CD8-positive, alpha-beta memory T cell (primary cell): ENCODE results near the gene CDCA7L. TPM values are rescaled to one million over a fixed set of nuclear protein-coding genes. Genes with fewer than 3 reads are reported as not detected.
"Not testable (repeated sequence)": the region's sequence is repeated elsewhere in the genome, so short reads cannot be mapped to it uniquely, and the experiment has no call there.

ENCODE experiments used
- CTCF ChIA-PET: fragments of 350-600 bp; sonication (Branson Sonifier 250); formaldehyde crosslinking; loops from one replicate; lab custom pipeline; 2021; ENCODE audit warnings: antibody characterized with exemption; lab: Charles Lee
- POLR2A ChIA-PET: fragments of 350-600 bp; sonication (Branson Sonifier 250); formaldehyde crosslinking; loops from one replicate; lab custom pipeline; 2021; ENCODE audit warnings: antibody characterized with exemption; lab: Charles Lee
- DNase-seq, 5 donors: peaks; one replicate each; pipeline versions ENCODE4 v3.0.0 to v3.0.0-alpha.2; 2020 to 2022; ENCODE audit warnings: mixed read lengths in 1 of 5
- H3K27ac ChIP-seq: one replicate; pipeline ENCODE4 v1.7.0; 2013; ENCODE audit warnings: low read depth, mild to moderate bottlenecking, low read length, moderate library complexity
- H3K27me3 ChIP-seq: 2 replicates; pipeline ENCODE4 v1.7.0; 2013; ENCODE audit warnings: low read length, mild to moderate bottlenecking; ENCODE audit not compliant: insufficient read depth, poor library complexity, severe bottlenecking
- H3K36me3 ChIP-seq: 2 replicates; pipeline ENCODE4 v1.7.0; 2013; ENCODE audit warnings: mild to moderate bottlenecking, low read length, moderate library complexity; ENCODE audit not compliant: insufficient read depth
- H3K4me1 ChIP-seq: 2 replicates; pipeline ENCODE4 v1.7.0; 2013; ENCODE audit warnings: mild to moderate bottlenecking, low read length, moderate library complexity; ENCODE audit not compliant: insufficient read depth
- H3K4me3 ChIP-seq: 2 replicates; pipeline ENCODE4 v1.7.0; 2013; ENCODE audit warnings: mild to moderate bottlenecking, low read length
- H3K9me3 ChIP-seq: 2 replicates; pipeline ENCODE4 v1.7.0; 2013; ENCODE audit warnings: mild to moderate bottlenecking, low read length
- H3K27ac Mint-ChIP-seq, 8 donors: one replicate each; pipeline ENCODE4 v1.8.0; 2020 to 2021; ENCODE audit warnings: mixed read lengths in 8 of 8, mild to moderate bottlenecking in 6 of 8, inconsistent platforms in 3 of 8, moderate library complexity in 3 of 8
- H3K27me3 Mint-ChIP-seq, 2 donors: one replicate each; pipeline ENCODE4 v1.8.0; 2020 to 2021; ENCODE audit warnings: mixed read lengths in 2 of 2, mild to moderate bottlenecking in 1 of 2, moderate library complexity in 1 of 2
- H3K36me3 Mint-ChIP-seq, 3 donors: one replicate each; pipeline ENCODE4 v1.8.0; 2020 to 2021; ENCODE audit warnings: mixed read lengths in 3 of 3, inconsistent platforms in 1 of 3, mild to moderate bottlenecking in 1 of 3
- H3K4me1 Mint-ChIP-seq, 3 donors: one replicate each; pipeline ENCODE4 v1.8.0; 2020 to 2021; ENCODE audit warnings: mixed read lengths in 3 of 3, inconsistent platforms in 1 of 3, mild to moderate bottlenecking in 1 of 3
- H3K4me3 Mint-ChIP-seq, 7 donors: one replicate each; pipeline ENCODE4 v1.8.0; 2020 to 2021; ENCODE audit warnings: mixed read lengths in 7 of 7, mild to moderate bottlenecking in 6 of 7, moderate library complexity in 4 of 7, inconsistent platforms in 2 of 7
- H3K9me3 Mint-ChIP-seq, 5 donors: one replicate each; pipeline ENCODE4 v1.8.0; 2020 to 2022; ENCODE audit warnings: mixed read lengths in 5 of 5, mild to moderate bottlenecking in 3 of 5, moderate library complexity in 2 of 5, inconsistent platforms in 1 of 5
- polyA plus RNA-seq: library from polyadenylated mRNA; unstranded; fragments of 300-500 nt; fragmentation: Illumina TruSeq; gene quantifications from one replicate; pipeline ENCODE4 v1.2.3, GENCODE V29; 2021
- total RNA-seq, 2 experiments: library from RNA; stranded (reverse); gene quantifications; one replicate each; pipeline ENCODE4 v1.2.3, GENCODE V29; 2021

CDCA7L gene
- total and polyA plus RNA-seq, 3 experiments from 2014 or later: 6.5 to 75.9 (median 75.5) TPM

DNA sequence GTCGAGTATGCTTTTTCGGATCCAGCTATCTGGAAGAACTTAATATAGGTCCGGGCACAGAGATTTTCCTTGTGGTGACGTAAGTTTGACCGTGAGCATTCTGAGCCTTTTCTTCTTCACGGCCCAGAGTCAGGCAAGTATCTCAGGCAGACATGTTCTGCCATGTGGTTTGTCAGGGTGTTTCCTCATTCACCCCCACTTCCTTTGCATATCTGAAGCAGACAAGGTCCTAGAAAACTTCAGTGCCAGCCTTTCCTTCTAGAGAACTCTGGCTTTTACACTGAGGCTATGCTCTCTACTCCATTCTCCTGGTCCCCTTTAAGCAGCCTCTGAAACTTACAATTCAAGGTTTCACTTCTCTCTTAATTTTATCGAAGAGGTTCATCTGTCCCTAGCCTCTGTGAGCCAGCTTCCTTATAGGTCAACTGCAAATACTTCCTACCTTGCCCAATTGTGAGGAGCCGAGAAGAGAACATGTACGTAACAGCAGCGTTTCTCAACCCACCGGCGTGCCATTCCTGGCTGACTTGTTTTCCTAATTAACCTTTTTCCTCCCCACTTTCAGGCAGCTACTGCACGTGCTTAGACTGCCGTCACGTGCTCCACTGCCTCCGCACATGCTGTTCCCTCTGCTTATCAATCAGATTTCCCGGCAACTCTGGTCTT, 47.3 kb downstream of the CDCA7L start:
- DNase-seq: peak in 2 of 5 donors; percentile 9 to 44
- Histone ChIP-seq H3K36me3 (no peaks in the 10 kb centered on the region), H3K4me3 (peak overlapping the region; percentile 37), H3K9me3 (no peaks in the 10 kb centered on the region), H3K4me1 (peaks cover 20% of the 10 kb centered on the region), H3K27ac (no peak overlapping the region), H3K27me3 (no peaks in the 10 kb centered on the region)
- peaks cover 16 to 19% (median 18%) of the 10 kb centered on the region in 3 donors for H3K4me1 Mint-ChIP-seq
- H3K36me3 Mint-ChIP-seq: peaks cover 0 to 6% (median 0%) of the 10 kb centered on the region in 3 donors
- H3K4me3 Mint-ChIP-seq: peak overlapping the region; percentile 75 to 92 (median 81)
- peak overlapping the region; percentile 46 to 95 (median 88) for H3K27ac Mint-ChIP-seq
- ChIA-PET POLR2A (no interaction called here), CTCF (no interaction called here)
- peaks cover 0 to 4% (median 0%) of the 10 kb centered on the region in 5 donors for H3K9me3 Mint-ChIP-seq
- no peaks in the 10 kb centered on the region for H3K27me3 Mint-ChIP-seq

DNA sequence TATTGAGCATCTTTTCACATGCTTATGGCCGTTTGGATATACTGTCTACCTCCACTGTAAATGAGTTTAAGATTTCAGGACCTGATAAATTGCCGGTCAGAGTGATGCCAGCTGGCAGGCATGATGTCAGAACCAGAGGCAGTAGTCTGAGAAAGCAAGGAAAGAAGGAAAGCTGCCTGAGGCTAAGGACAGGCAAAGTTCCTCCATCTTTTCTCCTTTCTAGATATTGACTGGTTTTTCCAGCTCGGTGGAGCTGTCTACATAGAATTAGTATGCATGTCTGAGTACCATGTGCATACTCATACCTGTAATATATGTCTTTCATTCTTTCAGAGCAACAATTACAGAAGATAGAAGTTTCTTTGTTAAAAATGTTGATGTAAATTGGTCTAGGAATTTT, 52.3 kb downstream of the CDCA7L start:
- no peaks in the 10 kb centered on the region for H3K27me3 ChIP-seq
- no peak overlapping the region for H3K4me3 ChIP-seq
- no peak overlapping the region for H3K27ac ChIP-seq
- Mint-ChIP-seq H3K27ac (no peak overlapping the region), H3K4me3 (no peak overlapping the region), H3K9me3 (peaks cover 0 to 4% (median 0%) of the 10 kb centered on the region in 5 donors), H3K27me3 (no peaks in the 10 kb centered on the region), H3K36me3 (peaks cover 0 to 6% (median 0%) of the 10 kb centered on the region in 3 donors), H3K4me1 (peaks cover 8 to 9% (median 9%) of the 10 kb centered on the region in 3 donors)
- H3K36me3 ChIP-seq: no peaks in the 10 kb centered on the region
- POLR2A ChIA-PET: no interaction called here
- CTCF ChIA-PET: no interaction called here
- peaks cover 13% of the 10 kb centered on the region for H3K4me1 ChIP-seq
- no peak for DNase-seq
- H3K9me3 ChIP-seq: no peaks in the 10 kb centered on the region

- Histone ChIP-seq H3K27ac (no peak overlapping the region), H3K27me3 (no peaks in the 10 kb centered on the region), H3K4me1 (no peaks in the 10 kb centered on the region), H3K4me3 (no peak overlapping the region), H3K36me3 (no peaks in the 10 kb centered on the region), H3K9me3 (no peaks in the 10 kb centered on the region)
- Mint-ChIP-seq H3K27me3 (no peaks in the 10 kb centered on the region), H3K9me3 (no peaks in the 10 kb centered on the region), H3K4me1 (no peaks in the 10 kb centered on the region), H3K27ac (no peak overlapping the region), H3K4me3 (no peak overlapping the region), H3K36me3 (no peaks in the 10 kb centered on the region)
- DNase-seq: no peak
- CTCF ChIA-PET: no interaction called here
- POLR2A ChIA-PET: no interaction called here
Measured at GRCh38 chr7:21891291-21891690, 54.4 kb downstream of the CDCA7L start.

DNA sequence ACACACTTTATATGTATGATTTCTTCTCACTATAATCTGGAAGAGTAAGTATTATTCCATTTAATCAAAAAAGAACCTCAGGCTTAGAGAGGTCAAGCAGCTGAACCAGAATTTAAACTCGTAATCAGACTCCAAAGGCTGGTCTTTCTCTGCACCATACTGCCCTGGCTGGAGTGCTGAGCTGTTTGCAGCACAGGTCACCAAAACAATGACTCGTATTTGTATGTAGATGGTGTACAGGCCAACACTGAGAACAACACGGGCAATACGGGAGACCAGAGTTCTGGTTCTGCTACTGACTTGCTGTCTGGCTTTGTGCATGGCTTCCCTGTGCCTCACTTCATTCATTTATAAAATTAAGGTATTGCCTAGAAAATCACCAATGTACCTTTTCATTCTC, 57.9 kb downstream of the CDCA7L start:
- no peaks in the 10 kb centered on the region for H3K9me3 ChIP-seq
- H3K4me3 Mint-ChIP-seq: no peak overlapping the region
- no peak overlapping the region for H3K27ac Mint-ChIP-seq
- no peak for DNase-seq
- H3K9me3 Mint-ChIP-seq: no peaks in the 10 kb centered on the region
- no peaks in the 10 kb centered on the region for H3K27me3 ChIP-seq
- H3K36me3 Mint-ChIP-seq: no peaks in the 10 kb centered on the region
- CTCF ChIA-PET: no interaction called here
- H3K4me1 ChIP-seq: no peaks in the 10 kb centered on the region
- H3K36me3 ChIP-seq: no peaks in the 10 kb centered on the region
- H3K27ac ChIP-seq: no peak overlapping the region
- H3K4me3 ChIP-seq: no peak overlapping the region
- H3K4me1 Mint-ChIP-seq: no peaks in the 10 kb centered on the region
- POLR2A ChIA-PET: no interaction called here
- no peaks in the 10 kb centered on the region for H3K27me3 Mint-ChIP-seq

GRCh38 chr7:21887353-21887752, 58.3 kb downstream of the CDCA7L start:
- Mint-ChIP-seq H3K27ac (no peak overlapping the region), H3K4me3 (no peak overlapping the region), H3K9me3 (no peaks in the 10 kb centered on the region), H3K27me3 (no peaks in the 10 kb centered on the region), H3K36me3 (no peaks in the 10 kb centered on the region), H3K4me1 (no peaks in the 10 kb centered on the region)
- H3K27me3 ChIP-seq: no peaks in the 10 kb centered on the region
- no peak for DNase-seq
- CTCF ChIA-PET: no interaction called here
- POLR2A ChIA-PET: no interaction called here
- H3K4me3 ChIP-seq: no peak overlapping the region
- H3K27ac ChIP-seq: no peak overlapping the region
- H3K9me3 ChIP-seq: no peaks in the 10 kb centered on the region
- no peaks in the 10 kb centered on the region for H3K4me1 ChIP-seq
- no peaks in the 10 kb centered on the region for H3K36me3 ChIP-seq

GRCh38 chr7:21886396-21886795, 59.3 kb downstream of the CDCA7L start:
- Histone ChIP-seq H3K27me3 (no peaks in the 10 kb centered on the region), H3K4me3 (no peak overlapping the region), H3K36me3 (no peaks in the 10 kb centered on the region), H3K4me1 (no peaks in the 10 kb centered on the region), H3K27ac (no peak overlapping the region), H3K9me3 (no peaks in the 10 kb centered on the region)
- no peaks in the 10 kb centered on the region for H3K9me3 Mint-ChIP-seq
- H3K4me1 Mint-ChIP-seq: no peaks in the 10 kb centered on the region
- H3K27me3 Mint-ChIP-seq: no peaks in the 10 kb centered on the region
- no peaks in the 10 kb centered on the region for H3K36me3 Mint-ChIP-seq
- CTCF ChIA-PET: no interaction called here
- no peak overlapping the region for H3K4me3 Mint-ChIP-seq
- H3K27ac Mint-ChIP-seq: no peak overlapping the region
- POLR2A ChIA-PET: no interaction called here
- no peak for DNase-seq

GRCh38 chr7:21884496-21884895, 61.2 kb downstream of the CDCA7L start:
- no peaks in the 10 kb centered on the region for H3K27me3 ChIP-seq
- Mint-ChIP-seq H3K9me3 (no peaks in the 10 kb centered on the region), H3K4me3 (no peak overlapping the region), H3K27me3 (no peaks in the 10 kb centered on the region), H3K4me1 (no peaks in the 10 kb centered on the region), H3K36me3 (no peaks in the 10 kb centered on the region), H3K27ac (no peak overlapping the region)
- ChIA-PET POLR2A (no interaction called here), CTCF (no interaction called here)
- no peaks in the 10 kb centered on the region for H3K4me1 ChIP-seq
- no peak overlapping the region for H3K4me3 ChIP-seq
- H3K36me3 ChIP-seq: no peaks in the 10 kb centered on the region
- H3K9me3 ChIP-seq: no peaks in the 10 kb centered on the region
- H3K27ac ChIP-seq: no peak overlapping the region
- DNase-seq: no peak

- H3K4me3 Mint-ChIP-seq, H3K9me3 ChIP-seq, H3K4me1 ChIP-seq, H3K27me3 ChIP-seq, H3K27ac ChIP-seq, H3K4me1 Mint-ChIP-seq, DNase-seq, H3K36me3 Mint-ChIP-seq, H3K27me3 Mint-ChIP-seq, H3K27ac Mint-ChIP-seq, POLR2A ChIA-PET, H3K36me3 ChIP-seq, H3K4me3 ChIP-seq, H3K9me3 Mint-ChIP-seq: not testable (repeated sequence)
- CTCF ChIA-PET: interaction anchor here (1.0 kb wide), 1 partner anchor 16 kb away, joined by 3 read pairs; no protein-coding TSS in a partner anchor
Measured at GRCh38 chr7:21883501-21883900, 62.2 kb downstream of the CDCA7L start.
